Gastrocnemius medialis (tissue), 4 donors: ENCODE measurements around the gene COLEC12. TPM values are rescaled to one million over a fixed set of nuclear protein-coding genes. Genes with fewer than 3 reads are reported as not detected.
A peak's percentile ranks its signal among the peaks of the same experiment; 100 is the strongest.

Experiments used
- ATAC-seq, 2 donors: fragments of 150-250 bp; one replicate each; pipeline ENCODE4 v1.9.1; 2016
- DNase-seq, 2 donors: peaks; one replicate each; pipeline ENCODE4 v3.0.0-alpha.2; 2019
- H3K27ac ChIP-seq, 4 donors: fragments of 200-600 bp; sonication (generic); 1 replicate in 1 of 4; 2 replicates in 3 of 4; pipeline ENCODE4 v1.5.1; 2016 to 2018; ENCODE audit warnings: mild to moderate bottlenecking in 2 of 4, moderate library complexity in 1 of 4
- H3K27me3 ChIP-seq, 3 donors: fragments of 200-600 bp; sonication (generic) in 2 of 3; 1 replicate in 1 of 3; 2 replicates in 2 of 3; pipeline versions ENCODE4 v1.5.1 to v1.6.0; 2016 to 2019; ENCODE audit warnings: mild to moderate bottlenecking in 1 of 3, moderate library complexity in 1 of 3
- H3K36me3 ChIP-seq, 2 donors: fragments of 200-600 bp; sonication (generic) in 1 of 2; one replicate each; pipeline ENCODE4 v1.5.1; 2017 to 2018
- H3K4me1 ChIP-seq, 2 donors: fragments of 200-600 bp; sonication (generic) in 1 of 2; one replicate each; pipeline ENCODE4 v1.5.1; 2016 to 2017; ENCODE audit warnings: mild to moderate bottlenecking in 2 of 2
- H3K4me3 ChIP-seq, 4 donors: fragments of 200-600 bp; sonication (generic) in 3 of 4; 1 replicate in 1 of 4; 2 replicates in 3 of 4; pipeline ENCODE4 v1.5.1; 2016 to 2019; ENCODE audit warnings: mild to moderate bottlenecking in 2 of 4
- H3K9me3 ChIP-seq, 3 donors: fragments of 200-600 bp; sonication (generic) in 2 of 3; 1 replicate in 1 of 3; 2 replicates in 2 of 3; pipeline ENCODE4 v1.5.1; 2016 to 2019
- CTCF ChIP-seq, 5 experiments: fragments of 450-650 bp in 3 of 5; fragments of 200-600 bp in 2 of 5; sonication (generic) in 2 of 5; IDR thresholded peaks in 4 of 5; conservative IDR thresholded peaks in 1 of 5; 1 replicate in 4 of 5; 2 replicates in 1 of 5; pipeline ENCODE4 v1.5.1; 2016 to 2019; ENCODE audit warnings: antibody characterized with exemption in 5 of 5, mild to moderate bottlenecking in 3 of 5, moderate library complexity in 3 of 5
- POLR2A ChIP-seq, 2 donors: fragments of 450-650 bp; IDR thresholded peaks; one replicate each; pipeline ENCODE4 v1.6.1; 2017; ENCODE audit warnings: antibody characterized with exemption in 2 of 2, mild to moderate bottlenecking in 2 of 2, moderate library complexity in 2 of 2
- in situ Hi-C, 4 donors: fragments of 200-750 bp; cut with MboI; loops; one replicate each; pipeline versions ENCODE4 v1.15.0 to v1.8.0; 2017; ENCODE audit warnings: low sequenced_read_pairs in 4 of 4
- intact Hi-C: fragments of 100-400 bp; cut with DNase I; formaldehyde crosslinking; loops from one replicate; pipeline ENCODE4 v1.15.1; 2023; ENCODE audit warnings: low total_unique reads
- total RNA-seq, 4 donors: library from RNA; depleted of rRNA; stranded (reverse); fragments of >200 nt; gene quantifications; one replicate each; pipeline versions ENCODE4 v1.1.0 to v1.2.3, GENCODE V29; 2016

COLEC12 gene
- total RNA-seq, 4 donors from 2014 or later: 0.97 to 6.1 (median 5.1) TPM

GRCh38 chr18:334575-335132 lies 165.8 kb downstream of the COLEC12 start:
- TF ChIP-seq CTCF (IDR thresholded peaks at IDR 0.05 in 4 of 5, conservative IDR thresholded peaks at IDR 0.05 in 1 of 5): no peak
- TF ChIP-seq POLR2A (IDR thresholded peaks at IDR 0.05): no peak
- no peak overlapping the region for H3K27ac ChIP-seq
- intact Hi-C loops (no loop called here), in situ Hi-C loops (loop anchor here in 1 of 4 donors (10.0 kb wide), 1 partner anchor 60 kb away; no protein-coding TSS in a partner anchor)
- DNase-seq: no peak
- H3K4me3 ChIP-seq: no peak overlapping the region
- H3K9me3 ChIP-seq: no peaks in the 10 kb centered on the region
- peaks cover 0 to 12% of the 10 kb centered on the region in 2 donors for H3K4me1 ChIP-seq
- H3K27me3 ChIP-seq: no peaks in the 10 kb centered on the region
- ATAC-seq: no peak
- H3K36me3 ChIP-seq: no peaks in the 10 kb centered on the region

GRCh38 chr18:332721-333510 lies 167.6 kb downstream of the COLEC12 start:
- Histone ChIP-seq H3K9me3 (no peaks in the 10 kb centered on the region), H3K4me3 (no peak overlapping the region), H3K4me1 (peaks cover 0 to 12% of the 10 kb centered on the region in 2 donors), H3K27me3 (no peaks in the 10 kb centered on the region), H3K27ac (peak overlapping the region in 3 of 4 donors; percentile 31 to 51 (median 39)), H3K36me3 (no peaks in the 10 kb centered on the region)
- intact Hi-C loops: no loop called here
- TF ChIP-seq CTCF (IDR thresholded peaks at IDR 0.05 in 4 of 5, conservative IDR thresholded peaks at IDR 0.05 in 1 of 5) (no peak), POLR2A (IDR thresholded peaks at IDR 0.05) (no peak)
- peak; percentile 35 to 55 for DNase-seq
- in situ Hi-C loops: loop anchor here in 1 of 4 donors (10.0 kb wide), 1 partner anchor 58 kb away; no protein-coding TSS in a partner anchor
- peak; percentile 65 to 73 for ATAC-seq

GRCh38 chr18:332007-332406 lies 168.5 kb downstream of the COLEC12 start:
- in situ Hi-C loops: loop anchor here in 1 of 4 donors (10.0 kb wide), 1 partner anchor 57 kb away; no protein-coding TSS in a partner anchor
- Histone ChIP-seq H3K27me3 (no peaks in the 10 kb centered on the region), H3K4me3 (no peak overlapping the region), H3K27ac (peak overlapping the region in 2 of 4 donors; percentile 31 to 51), H3K9me3 (no peaks in the 10 kb centered on the region), H3K36me3 (no peaks in the 10 kb centered on the region), H3K4me1 (peaks cover 0 to 12% of the 10 kb centered on the region in 2 donors)
- DNase-seq (peak in 1 of 2 donors; percentile 28), ATAC-seq (peak in 1 of 2 donors; percentile 25)
- intact Hi-C loops: no loop called here
- TF ChIP-seq POLR2A (IDR thresholded peaks at IDR 0.05) (no peak), CTCF (IDR thresholded peaks at IDR 0.05 in 4 of 5, conservative IDR thresholded peaks at IDR 0.05 in 1 of 5) (no peak)

- no peak overlapping the region for H3K4me3 ChIP-seq
- intact Hi-C loops: no loop called here
- H3K9me3 ChIP-seq: no peaks in the 10 kb centered on the region
- TF ChIP-seq POLR2A (IDR thresholded peaks at IDR 0.05) (no peak), CTCF (IDR thresholded peaks at IDR 0.05 in 4 of 5, conservative IDR thresholded peaks at IDR 0.05 in 1 of 5) (no peak)
- ATAC-seq: peak in 1 of 2 donors; percentile 33
- no peaks in the 10 kb centered on the region for H3K36me3 ChIP-seq
- peaks cover 0 to 12% of the 10 kb centered on the region in 2 donors for H3K4me1 ChIP-seq
- in situ Hi-C loops: loop anchor here in 1 of 4 donors (10.0 kb wide), 1 partner anchor 57 kb away; no protein-coding TSS in a partner anchor
- H3K27ac ChIP-seq: no peak overlapping the region
- peak in 1 of 2 donors; percentile 5 for DNase-seq
- H3K27me3 ChIP-seq: no peaks in the 10 kb centered on the region
Measured at GRCh38 chr18:331221-331821, 169.2 kb downstream of the COLEC12 start.
